8988T (cell line): ENCODE data around the gene TEDC1.
A peak's percentile ranks its signal among the peaks of the same experiment; 100 is the strongest.

Source experiments
- DNase-seq: peaks from one replicate; pipeline ENCODE4 v3.0.0; 2011

The TEDC1 gene

GRCh38 chr14:105486163-105486973 lies 4.7 kb upstream of the TEDC1 start, which contains the start of gene CRIP1:
CRIP1 (plus strand) TSS chr14:105486886; CDS start chr14:105487260, 374 bp downstream.
- DNase-seq: no peak

- DNase-seq: no peak
Observed at GRCh38 chr14:105486974-105487448, 4.0 kb upstream of the TEDC1 start.

GRCh38 chr14:105487449-105487985 lies 3.5 kb upstream of the TEDC1 start:
- no peak for DNase-seq

GRCh38 chr14:105487986-105488777 lies 2.9 kb upstream of the TEDC1 start:
- no peak for DNase-seq

GRCh38 chr14:105488781-105489541 lies 2.1 kb upstream of the TEDC1 start:
- DNase-seq: no peak

GRCh38 chr14:105489542-105490266 lies 1.3 kb upstream of the TEDC1 start:
- DNase-seq: peak; percentile 97

GRCh38 chr14:105490267-105490571 lies 827 bp upstream of the TEDC1 start:
- DNase-seq: no peak

GRCh38 chr14:105491366-105491973 lies 424 bp downstream of the TEDC1 start:
- peak; percentile 91 for DNase-seq

GRCh38 chr14:105492031-105492970 lies 1.3 kb downstream of the TEDC1 start:
- DNase-seq: peak; percentile 27

GRCh38 chr14:105492971-105493871 lies 2.2 kb downstream of the TEDC1 start:
- DNase-seq: peak; percentile 35

- DNase-seq: peak; percentile 21
Observed at GRCh38 chr14:105493921-105494605, 3.0 kb downstream of the TEDC1 start.

GRCh38 chr14:105494606-105494929 lies 3.5 kb downstream of the TEDC1 start:
- no peak for DNase-seq

- no peak for DNase-seq
Observed at GRCh38 chr14:105495101-105495989, 4.3 kb downstream of the TEDC1 start.

GRCh38 chr14:105495990-105496830 lies 5.2 kb downstream of the TEDC1 start:
- DNase-seq: peak; percentile 33

- peak; percentile 37 for DNase-seq
Observed at GRCh38 chr14:105496831-105497591, 6.0 kb downstream of the TEDC1 start.
